ENCODE data around the gene STRADA. TPM values are rescaled to one million over a fixed set of nuclear protein-coding genes. Genes with fewer than 3 reads are reported as not detected.

The STRADA gene
- total and polyA plus RNA-seq, 9 donors = 21.8 to 46.2 (median 34.4) TPM

GRCh38 chr17:63682981-63683380 lies 58.6 kb downstream of the STRADA start:
- H3K27ac ChIP-seq = no peak overlapping the region
- TF ChIP-seq EP300 (IDR thresholded peaks at IDR 0.05) (no peak), CTCF (IDR thresholded peaks at IDR 0.05) (no peak), POLR2A (IDR thresholded peaks at IDR 0.05) (no peak)
- H3K4me1 ChIP-seq (ENCODE audit: insufficient read depth) = peaks cover 2% of the 10 kb centered on the region
- H3K27me3 ChIP-seq = no peaks in the 10 kb centered on the region
- intact Hi-C loops (cut with DNase I) = no loop called here
- no peaks in the 10 kb centered on the region for H3K36me3 ChIP-seq
- H3K4me3 ChIP-seq = no peak overlapping the region
- no peaks in the 10 kb centered on the region for H3K9me3 ChIP-seq
- DNase-seq = no peak

GRCh38 chr17:63682441-63682840 lies 59.2 kb downstream of the STRADA start:
- Histone ChIP-seq H3K9me3 (no peaks in the 10 kb centered on the region), H3K27ac (no peak overlapping the region), H3K4me3 (no peak overlapping the region), H3K36me3 (no peaks in the 10 kb centered on the region), H3K27me3 (no peaks in the 10 kb centered on the region), H3K4me1 (ENCODE audit: insufficient read depth) (peaks cover 2% of the 10 kb centered on the region)
- WGBS, 3 donors = 98 to 100% (median 100%) methylated on average over 1 of the region's 1 CpG
- DNase-seq = no peak
- TF ChIP-seq POLR2A (IDR thresholded peaks at IDR 0.05) (no peak), EP300 (IDR thresholded peaks at IDR 0.05) (no peak), CTCF (IDR thresholded peaks at IDR 0.05) (no peak)
- intact Hi-C loops (cut with DNase I) = no loop called here

GRCh38 chr17:63681530-63681929 lies 60.1 kb downstream of the STRADA start:
- no peak for DNase-seq
- no peak overlapping the region for H3K27ac ChIP-seq
- H3K4me1 ChIP-seq (ENCODE audit: insufficient read depth) = peaks cover 2% of the 10 kb centered on the region
- no peaks in the 10 kb centered on the region for H3K9me3 ChIP-seq
- intact Hi-C loops (cut with DNase I) = no loop called here
- no peak for TF ChIP-seq CTCF (IDR thresholded peaks at IDR 0.05)
- H3K27me3 ChIP-seq = no peaks in the 10 kb centered on the region
- no peak overlapping the region for H3K4me3 ChIP-seq
- WGBS, 3 donors = 78 to 80% (median 78%) methylated on average over 8 of the region's 8 CpGs
- H3K36me3 ChIP-seq = no peaks in the 10 kb centered on the region

GRCh38 chr17:63680700-63681099 lies 60.9 kb downstream of the STRADA start:
- Histone ChIP-seq H3K9me3 (no peaks in the 10 kb centered on the region), H3K27me3 (no peaks in the 10 kb centered on the region), H3K36me3 (no peaks in the 10 kb centered on the region), H3K27ac (no peak overlapping the region), H3K4me1 (ENCODE audit: insufficient read depth) (peaks cover 4% of the 10 kb centered on the region), H3K4me3 (no peak overlapping the region)
- intact Hi-C loops (cut with DNase I) = no loop called here
- no peak for DNase-seq
- TF ChIP-seq POLR2A (IDR thresholded peaks at IDR 0.05) (no peak), EP300 (IDR thresholded peaks at IDR 0.05) (no peak), CTCF (IDR thresholded peaks at IDR 0.05) (no peak)
- 96 to 98% (median 98%) methylated on average over 1 of the region's 1 CpG for WGBS, 3 donors

GRCh38 chr17:63679214-63679613 lies 62.4 kb downstream of the STRADA start:
- Histone ChIP-seq H3K27me3 (no peaks in the 10 kb centered on the region), H3K9me3 (no peaks in the 10 kb centered on the region), H3K4me3 (no peak overlapping the region), H3K4me1 (ENCODE audit: insufficient read depth) (peaks cover 13% of the 10 kb centered on the region), H3K36me3 (no peaks in the 10 kb centered on the region), H3K27ac (no peak overlapping the region)
- no peak for DNase-seq
- 91 to 95% (median 93%) methylated on average over 5 of the region's 5 CpGs for WGBS, 3 donors
- TF ChIP-seq POLR2A (IDR thresholded peaks at IDR 0.05) (no peak), EP300 (IDR thresholded peaks at IDR 0.05) (no peak), CTCF (IDR thresholded peaks at IDR 0.05) (no peak)
- intact Hi-C loops (cut with DNase I) = no loop called here
